K562 (cell line): ENCODE results near the gene LZTR1. TPM values are rescaled to one million over a fixed set of nuclear protein-coding genes. Genes with fewer than 3 reads are reported as not detected.

ENCODE experiments used
- ATF4 ChIP-seq: fragments of 450-650 bp; formaldehyde crosslinking; IDR thresholded peaks from 2 replicates; pipeline ENCODE4 v1.4.0; 2022; ENCODE audit warnings: mild to moderate bottlenecking, moderate library complexity
- BHLHE40 ChIP-seq: IDR thresholded peaks from 2 replicates; pipeline ENCODE4 v1.6.1; 2011; ENCODE audit warnings: low read length, improper control_type of control experiment
- DACH1 ChIP-seq: fragments of 450-650 bp; IDR thresholded peaks from 2 replicates; pipeline ENCODE4 v1.6.1; 2018; ENCODE audit not compliant: partially characterized antibody
- E2F6 ChIP-seq, 2 experiments: IDR thresholded peaks; 2 replicates each; pipeline ENCODE4 v1.6.1; 2011; ENCODE audit warnings: borderline replicate concordance in 1 of 2, control low read depth in 1 of 2, low read depth in 1 of 2, low read length in 1 of 2, mild to moderate bottlenecking in 1 of 2, mixed read lengths in 1 of 2, moderate library complexity in 1 of 2; ENCODE audit not compliant: insufficient read depth in 1 of 2, insufficient read length in 1 of 2, poor library complexity in 1 of 2, severe bottlenecking in 1 of 2; ENCODE audit errors: extremely low read depth in 1 of 2
- ELF4 ChIP-seq: fragments of 450-650 bp; formaldehyde crosslinking; IDR thresholded peaks from 2 replicates; pipeline ENCODE4 v1.4.0; 2022; ENCODE audit warnings: missing genetic modification characterization
- HDAC8 ChIP-seq: fragments of 450-650 bp; IDR thresholded peaks from 2 replicates; pipeline ENCODE4 v1.6.1; 2016; ENCODE audit warnings: mild to moderate bottlenecking, missing genetic modification characterization, moderate library complexity, missing compliant biosample characterization
- KAT7 ChIP-seq: sonication (generic); formaldehyde crosslinking; IDR thresholded peaks from 2 replicates; pipeline ENCODE4 v1.8.0; 2022; ENCODE audit warnings: missing genetic modification reagents, mild to moderate bottlenecking, borderline replicate concordance
- SFPQ ChIP-seq: fragments of 200-400 bp; formaldehyde crosslinking; IDR thresholded peaks from 2 replicates; pipeline ENCODE4 v1.6.1; 2017; ENCODE audit warnings: mild to moderate bottlenecking, low read depth, low read length, moderate library complexity
- SMARCA4 ChIP-seq: fragments of 450-650 bp; IDR thresholded peaks from 2 replicates; pipeline ENCODE4 v1.6.1; 2016
- SMC3 ChIP-seq: conservative IDR thresholded peaks from 2 replicates; pipeline ENCODE4 v1.6.1; 2011; ENCODE audit warnings: low read depth, low read length, improper control_type of control experiment; ENCODE audit not compliant: insufficient read depth
- SRF ChIP-seq, 2 experiments: fragments of 250-450, 450-650 bp in 1 of 2; sonication (Bioruptor Pico) in 1 of 2; sonication (generic) in 1 of 2; formaldehyde crosslinking; IDR thresholded peaks; 2 replicates each; pipeline versions ENCODE4 v1.5.0 to v1.5.1; 2020 to 2022; ENCODE audit warnings: mild to moderate bottlenecking in 1 of 2, missing genetic modification reagents in 1 of 2
- YY1 ChIP-seq, 3 experiments: IDR thresholded peaks; 2 replicates each; pipeline ENCODE4 v1.6.1; 2011; ENCODE audit warnings: low read length in 2 of 3, mild to moderate bottlenecking in 2 of 3, moderate library complexity in 2 of 3, borderline replicate concordance in 1 of 3, control low read depth in 1 of 3, low read depth in 1 of 3; ENCODE audit not compliant: insufficient read depth in 3 of 3, insufficient replicate concordance in 2 of 3, control insufficient read depth in 1 of 3, insufficient read length in 1 of 3; ENCODE audit errors: extremely low read depth in 1 of 3
- ZBTB12 ChIP-seq: fragments of 250-450 bp; sonication (Bioruptor Pico); IDR thresholded peaks from 2 replicates; pipeline ENCODE4 v1.4.0; 2020
- ZBTB9 ChIP-seq: fragments of 450-650 bp; formaldehyde crosslinking; IDR thresholded peaks from 2 replicates; pipeline ENCODE4 v1.4.0; 2020; ENCODE audit warnings: mild to moderate bottlenecking, moderate library complexity
- ZFP30 ChIP-seq: fragments of 250-450 bp; sonication (Bioruptor Pico); IDR thresholded peaks from 2 replicates; pipeline ENCODE4 v1.8.0; 2022; ENCODE audit warnings: moderate library complexity, mild to moderate bottlenecking, inconsistent platforms, borderline replicate concordance
- ZNF133 ChIP-seq: fragments of 250-450 bp; sonication (Bioruptor Pico); IDR thresholded peaks from 2 replicates; pipeline ENCODE4 v1.4.0; 2020; ENCODE audit warnings: mild to moderate bottlenecking
- ZNF174 ChIP-seq: fragments of 250-450 bp; sonication (Bioruptor Pico); IDR thresholded peaks from 2 replicates; pipeline ENCODE4 v1.4.0; 2020; ENCODE audit warnings: mild to moderate bottlenecking
- ZNF384 ChIP-seq: IDR thresholded peaks from 2 replicates; pipeline ENCODE4 v1.6.1; 2012; ENCODE audit warnings: low read depth, low read length, improper control_type of control experiment
- ZNF408 ChIP-seq: fragments of 250-450 bp; sonication (Bioruptor Pico); IDR thresholded peaks from 2 replicates; pipeline ENCODE4 v1.4.0; 2020; ENCODE audit warnings: low read depth, mild to moderate bottlenecking, moderate library complexity
- ZNF41 ChIP-seq: fragments of 250-450 bp; sonication (Bioruptor Pico); conservative IDR thresholded peaks from 2 replicates; pipeline ENCODE4 v1.4.0; 2020; ENCODE audit warnings: mild to moderate bottlenecking
- polyA plus RNA-seq, 8 experiments: library from polyadenylated mRNA; depleted of rRNA in 4 of 8; stranded (reverse) in 5 of 8; unstranded in 3 of 8; fragments of >200 nt; fragmentation: Nextera tagmentation in 2 of 8; fragmentation: Illumina TruSeq in 1 of 8; extraction: Ambion mirVana in 2 of 8; extraction: Trizol in 1 of 8; gene quantifications; 2 replicates each; pipeline versions ENCODE4 v1.2.1 to v1.2.3, GENCODE V29; 2011 to 2014; ENCODE audit warnings: inconsistent platforms in 1 of 8, missing spikeins in 1 of 8
- total RNA-seq, 7 experiments: library from RNA; depleted of rRNA in 6 of 7; stranded (reverse); fragments of >200 nt in 6 of 7; fragmentation: Illumina TruSeq in 2 of 7; extraction: Trizol in 2 of 7; gene quantifications; 2 replicates each; pipeline versions ENCODE4 v1.2.1 to v1.2.3, GENCODE V29; 2011 to 2021; ENCODE audit warnings: low replicate concordance in 1 of 7

The LZTR1 gene
- total and polyA plus RNA-seq, 9 of the 15 experiments (the other 6 are each of a cell fraction or from before 2014, with no cell fraction given): 2.2 to 135 (median 63.0) TPM

- TF ChIP-seq SFPQ: no peak
- peak in 1 of 2 experiments; percentile 29 for TF ChIP-seq E2F6 (IDR thresholded peaks at IDR 0.05; ENCODE audit: borderline replicate concordance in 1 of 2, extremely low read depth in 1 of 2, insufficient read depth in 1 of 2, insufficient read length in 1 of 2, low read depth in 1 of 2, low read length in 1 of 2, poor library complexity in 1 of 2, severe bottlenecking in 1 of 2)
- no peak for TF ChIP-seq SMARCA4
- TF ChIP-seq BHLHE40: peak; percentile 13; the same call in 1 of the 2 replicates
- no peak for TF ChIP-seq ZFP30 (CRISPR knock-in tag)
- TF ChIP-seq ZNF174 (CRISPR knock-in tag): 0 out of 2 replicates have a peak, but pooled peaks have one; percentile 46
- TF ChIP-seq HDAC8 (tag): peak; percentile 21; the same call in 1 of the 2 replicates
- TF ChIP-seq ELF4 (CRISPR knock-in tag): peak; percentile 88
- TF ChIP-seq SMC3: 0 out of 2 replicates have a peak, but pooled peaks have one; percentile 5
- TF ChIP-seq YY1 (IDR thresholded peaks at IDR 0.05; ENCODE audit: borderline replicate concordance in 1 of 3, control insufficient read depth in 1 of 3, extremely low read depth in 1 of 3, insufficient read depth in 3 of 3, insufficient read length in 1 of 3, insufficient replicate concordance in 2 of 3, low read depth in 1 of 3, low read length in 2 of 3): peak in 1 of 3 experiments; percentile 7
- peak; percentile 12; the same call in 1 of the 2 replicates for TF ChIP-seq ZNF133 (CRISPR knock-in tag)
- TF ChIP-seq ATF4 (CRISPR knock-in tag): peak; percentile 66
- 0 out of 2 replicates have a peak, but pooled peaks have one; percentile 8 for TF ChIP-seq ZNF41 (CRISPR knock-in tag)
- peak; percentile 56 for TF ChIP-seq ZBTB9
- 0 out of 2 replicates have a peak, but pooled peaks have one; percentile 15 for TF ChIP-seq ZBTB12 (CRISPR knock-in tag)
- no peak for TF ChIP-seq KAT7 (CRISPR knock-in tag)
- TF ChIP-seq ZNF384: no peak
- 0 out of 2 replicates have a peak, but pooled peaks have one; percentile 67 for TF ChIP-seq ZNF408 (CRISPR knock-in tag)
- TF ChIP-seq SRF (CRISPR knock-in tag; IDR thresholded peaks at IDR 0.05): peak in 1 of 2 experiments; percentile 70; a peak in 1 of 4 replicates
- no peak for TF ChIP-seq DACH1
Observed at GRCh38 chr22:21015466-21016006, 33.4 kb downstream of the LZTR1 start (continued).
